Neural cell (in vitro differentiated cells): ENCODE data around the gene INSYN2B. TPM values are rescaled to one million over a fixed set of nuclear protein-coding genes. Genes with fewer than 3 reads are reported as not detected.

Source experiments
- H2AFZ ChIP-seq: fragments of 200-600, 300-800 bp; sonication (generic), shearing (Covaris generic); 2 replicates; pipeline ENCODE4 v1.6.0; 2014; ENCODE audit warnings: low read depth, mild to moderate bottlenecking, antibody characterized with exemption, low read length, moderate library complexity
- H3F3A ChIP-seq: fragments of 200-600 bp; shearing (Covaris generic); 2 replicates; pipeline ENCODE4 v1.6.1; 2016; ENCODE audit warnings: mild to moderate bottlenecking, moderate library complexity, mixed read lengths, antibody characterized with exemption, low read length; ENCODE audit not compliant: insufficient read depth, poor library complexity, severe bottlenecking
- H3K27ac ChIP-seq: fragments of 200-600, 300-800 bp; sonication (generic), shearing (Covaris generic); 2 replicates; pipeline ENCODE4 v1.5.1; 2014; ENCODE audit warnings: mild to moderate bottlenecking, low read length, moderate library complexity
- H3K27me3 ChIP-seq: fragments of 300-800, 200-600 bp; sonication (generic), shearing (Covaris generic); 2 replicates; pipeline ENCODE4 v1.6.0; 2014; ENCODE audit warnings: mild to moderate bottlenecking, low read depth, low read length, moderate library complexity; ENCODE audit not compliant: insufficient read depth
- H3K36me3 ChIP-seq: fragments of 300-800, 200-600 bp; sonication (generic), shearing (Covaris generic); 2 replicates; pipeline ENCODE4 v1.5.1; 2014; ENCODE audit warnings: mild to moderate bottlenecking, antibody characterized with exemption, low read length, moderate library complexity; ENCODE audit not compliant: insufficient read depth
- H3K4me2 ChIP-seq: fragments of 300-800, 200-600 bp; sonication (generic), shearing (Covaris generic); 2 replicates; pipeline ENCODE4 v1.6.0; 2014; ENCODE audit warnings: mild to moderate bottlenecking, low read length
- H3K4me3 ChIP-seq: fragments of 300-800, 200-600 bp; sonication (generic), shearing (Covaris generic); 2 replicates; pipeline ENCODE4 v1.5.1; 2014; ENCODE audit warnings: mild to moderate bottlenecking, low read length, moderate library complexity
- H3K79me2 ChIP-seq: fragments of 200-600 bp; shearing (Covaris generic); replicated peaks from 2 replicates; pipeline ENCODE4 v1.6.0; 2014; ENCODE audit warnings: mild to moderate bottlenecking, low read length, moderate library complexity; ENCODE audit not compliant: insufficient read depth
- H3K9ac ChIP-seq: fragments of 300-800, 200-600 bp; sonication (generic), shearing (Covaris generic); 2 replicates; pipeline ENCODE4 v1.6.1; 2016; ENCODE audit warnings: mild to moderate bottlenecking, low read length, mixed read lengths
- H3K9me2 ChIP-seq: fragments of 200-600 bp; shearing (Covaris generic); 2 replicates; pipeline ENCODE4 v1.6.1; 2016; ENCODE audit warnings: mild to moderate bottlenecking, low read length, mixed read lengths; ENCODE audit not compliant: insufficient read depth
- H3K9me3 ChIP-seq: fragments of 200-600, 300-800 bp; sonication (generic), shearing (Covaris generic); 2 replicates; pipeline ENCODE4 v1.6.1; 2016; ENCODE audit warnings: mild to moderate bottlenecking, mixed run types, low read length, moderate library complexity, mixed read lengths
- H4K20me1 ChIP-seq: fragments of 200-600 bp; shearing (Covaris generic); 2 replicates; pipeline ENCODE4 v1.6.1; 2016; ENCODE audit warnings: mild to moderate bottlenecking, mixed run types; ENCODE audit not compliant: insufficient read depth
- CTCF ChIP-seq: fragments of 450-650 bp; IDR thresholded peaks from 2 replicates; pipeline ENCODE4 v1.5.1; 2014; ENCODE audit warnings: antibody characterized with exemption, mild to moderate bottlenecking, moderate library complexity; ENCODE audit not compliant: poor library complexity, severe bottlenecking
- EP300 ChIP-seq: fragments of 450-650 bp; conservative IDR thresholded peaks from 2 replicates; pipeline ENCODE4 v1.6.1; 2014; ENCODE audit warnings: antibody characterized with exemption, mild to moderate bottlenecking, moderate library complexity; ENCODE audit not compliant: poor library complexity, severe bottlenecking
- EZH2 ChIP-seq: fragments of 200-600, 300-800 bp; shearing (Covaris generic), sonication (generic); IDR thresholded peaks from 2 replicates; pipeline ENCODE4 v1.6.1; 2014; ENCODE audit warnings: antibody characterized with exemption, low read length, borderline replicate concordance, mild to moderate bottlenecking; ENCODE audit not compliant: insufficient read depth, poor library complexity, severe bottlenecking
- MXI1 ChIP-seq: fragments of 450-650 bp; conservative IDR thresholded peaks from 2 replicates; pipeline ENCODE4 v1.6.1; 2014; ENCODE audit warnings: antibody characterized with exemption, mild to moderate bottlenecking; ENCODE audit not compliant: poor library complexity, severe bottlenecking
- POLR2AphosphoS5 ChIP-seq: IDR thresholded peaks from 2 replicates; pipeline ENCODE4 v1.6.1; 2012
- RAD21 ChIP-seq: fragments of 450-650 bp; conservative IDR thresholded peaks from 2 replicates; pipeline ENCODE4 v1.6.1; 2014; ENCODE audit warnings: antibody characterized with exemption, mild to moderate bottlenecking, moderate library complexity
- REST ChIP-seq: IDR thresholded peaks from 2 replicates; pipeline ENCODE4 v1.6.1; 2012; ENCODE audit warnings: borderline replicate concordance
- SMC3 ChIP-seq: fragments of 450-650 bp; conservative IDR thresholded peaks from 2 replicates; pipeline ENCODE4 v1.6.1; 2014; ENCODE audit warnings: antibody characterized with exemption, mild to moderate bottlenecking, moderate library complexity; ENCODE audit not compliant: poor library complexity
- TAF1 ChIP-seq: IDR thresholded peaks from 2 replicates; pipeline ENCODE4 v1.6.1; 2012; ENCODE audit warnings: low read depth
- polyA plus RNA-seq: library from polyadenylated mRNA; depleted of rRNA; stranded (reverse); fragments of >200 nt; gene quantifications from 2 replicates; pipeline ENCODE4 v1.2.3, GENCODE V29; 2014

The INSYN2B gene
- polyA plus RNA-seq, 1 donor from 2014 or later: 0.37 TPM

- H3F3A ChIP-seq: no peaks in the 10 kb centered on the region
- H3K4me2 ChIP-seq: no peak overlapping the region
- H3K4me3 ChIP-seq: no peak overlapping the region
- H4K20me1 ChIP-seq: no peaks in the 10 kb centered on the region
- H3K36me3 ChIP-seq: no peaks in the 10 kb centered on the region
- H3K9me2 ChIP-seq: no peaks in the 10 kb centered on the region
- H3K79me2 ChIP-seq: no peaks in the 10 kb centered on the region
- H3K9ac ChIP-seq: no peak overlapping the region
- no peak overlapping the region for H3K27ac ChIP-seq
- no peaks in the 10 kb centered on the region for H3K9me3 ChIP-seq
- H3K27me3 ChIP-seq: no peaks in the 10 kb centered on the region
- TF ChIP-seq REST: no peak
- no peak for TF ChIP-seq SMC3
- no peak for TF ChIP-seq EZH2
- no peak for TF ChIP-seq MXI1
- TF ChIP-seq POLR2AphosphoS5: no peak
- no peak for TF ChIP-seq EP300
- no peak for TF ChIP-seq TAF1
- TF ChIP-seq CTCF: no peak
- no peak for TF ChIP-seq RAD21
- no peak overlapping the region for H2AFZ ChIP-seq
Observed at GRCh38 chr5:169886677-169887076, 93.6 kb downstream of the INSYN2B start.

- H2AFZ ChIP-seq: no peak overlapping the region
- no peaks in the 10 kb centered on the region for H3F3A ChIP-seq
- H4K20me1 ChIP-seq: no peaks in the 10 kb centered on the region
- H3K4me2 ChIP-seq: no peak overlapping the region
- H3K36me3 ChIP-seq: no peaks in the 10 kb centered on the region
- H3K9ac ChIP-seq: no peak overlapping the region
- H3K4me3 ChIP-seq: no peak overlapping the region
- H3K9me3 ChIP-seq: no peaks in the 10 kb centered on the region
- H3K9me2 ChIP-seq: no peaks in the 10 kb centered on the region
- H3K27ac ChIP-seq: no peak overlapping the region
- no peaks in the 10 kb centered on the region for H3K79me2 ChIP-seq
- H3K27me3 ChIP-seq: no peaks in the 10 kb centered on the region
- no peak for TF ChIP-seq EP300
- TF ChIP-seq EZH2: no peak
- TF ChIP-seq MXI1: no peak
- TF ChIP-seq SMC3: no peak
- TF ChIP-seq REST: no peak
- TF ChIP-seq RAD21: no peak
- TF ChIP-seq POLR2AphosphoS5: no peak
- no peak for TF ChIP-seq CTCF
- TF ChIP-seq TAF1: no peak
Observed at GRCh38 chr5:169886033-169886432, 94.3 kb downstream of the INSYN2B start.
